ENCODE results near the gene TXNDC17.
A peak's percentile ranks its signal among the peaks of the same experiment; 100 is the strongest.

DNA sequence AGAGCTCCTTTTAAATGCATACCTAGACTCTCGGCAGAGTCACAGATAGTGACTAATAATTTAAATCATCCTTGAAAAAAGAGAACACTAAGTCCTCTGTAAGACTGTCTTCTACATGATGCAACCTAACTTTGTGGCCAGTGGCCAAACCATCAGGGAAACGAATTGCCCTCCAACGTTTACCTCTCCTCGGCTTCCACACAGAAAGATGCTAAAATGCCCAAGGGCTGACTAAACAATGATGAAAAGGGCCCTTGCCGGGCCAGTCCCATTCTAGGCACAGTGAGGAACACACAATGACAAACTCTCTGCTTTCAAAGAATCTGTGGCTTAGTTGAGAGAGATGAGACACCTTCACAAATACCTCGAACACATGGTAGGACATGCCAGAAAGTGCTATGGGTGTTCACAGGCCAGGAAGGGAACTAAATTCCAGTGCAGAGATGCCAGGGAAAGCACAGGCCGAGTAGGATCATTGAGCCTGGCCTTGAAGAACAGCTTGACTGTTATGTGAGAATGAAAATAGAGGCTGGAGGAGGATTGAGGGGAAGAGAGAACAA, 49.2 kb upstream of the TXNDC17 start:
- peak in 1 of 3 donors; percentile 31 for TF ChIP-seq POLR2AphosphoS5 (IDR thresholded peaks at IDR 0.05)
- TF ChIP-seq, protein P1, sequence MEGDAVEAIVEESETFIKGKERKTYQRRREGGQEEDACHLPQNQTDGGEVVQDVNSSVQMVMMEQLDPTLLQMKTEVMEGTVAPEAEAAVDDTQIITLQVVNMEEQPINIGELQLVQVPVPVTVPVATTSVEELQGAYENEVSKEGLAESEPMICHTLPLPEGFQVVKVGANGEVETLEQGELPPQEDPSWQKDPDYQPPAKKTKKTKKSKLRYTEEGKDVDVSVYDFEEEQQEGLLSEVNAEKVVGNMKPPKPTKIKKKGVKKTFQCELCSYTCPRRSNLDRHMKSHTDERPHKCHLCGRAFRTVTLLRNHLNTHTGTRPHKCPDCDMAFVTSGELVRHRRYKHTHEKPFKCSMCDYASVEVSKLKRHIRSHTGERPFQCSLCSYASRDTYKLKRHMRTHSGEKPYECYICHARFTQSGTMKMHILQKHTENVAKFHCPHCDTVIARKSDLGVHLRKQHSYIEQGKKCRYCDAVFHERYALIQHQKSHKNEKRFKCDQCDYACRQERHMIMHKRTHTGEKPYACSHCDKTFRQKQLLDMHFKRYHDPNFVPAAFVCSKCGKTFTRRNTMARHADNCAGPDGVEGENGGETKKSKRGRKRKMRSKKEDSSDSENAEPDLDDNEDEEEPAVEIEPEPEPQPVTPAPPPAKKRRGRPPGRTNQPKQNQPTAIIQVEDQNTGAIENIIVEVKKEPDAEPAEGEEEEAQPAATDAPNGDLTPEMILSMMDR (IDR thresholded peaks at IDR 0.05), result no peak
- TF ChIP-seq POLR2A (IDR thresholded peaks at IDR 0.05), result no peak

All from breast epithelium (tissue), 3 donors.